Measurements from ENCODE around the gene ASB10. TPM values are rescaled to one million over a fixed set of nuclear protein-coding genes. Genes with fewer than 3 reads are reported as not detected.

The ASB10 gene
- total RNA-seq, 2 donors from 2014 or later, result not detected

DNA sequence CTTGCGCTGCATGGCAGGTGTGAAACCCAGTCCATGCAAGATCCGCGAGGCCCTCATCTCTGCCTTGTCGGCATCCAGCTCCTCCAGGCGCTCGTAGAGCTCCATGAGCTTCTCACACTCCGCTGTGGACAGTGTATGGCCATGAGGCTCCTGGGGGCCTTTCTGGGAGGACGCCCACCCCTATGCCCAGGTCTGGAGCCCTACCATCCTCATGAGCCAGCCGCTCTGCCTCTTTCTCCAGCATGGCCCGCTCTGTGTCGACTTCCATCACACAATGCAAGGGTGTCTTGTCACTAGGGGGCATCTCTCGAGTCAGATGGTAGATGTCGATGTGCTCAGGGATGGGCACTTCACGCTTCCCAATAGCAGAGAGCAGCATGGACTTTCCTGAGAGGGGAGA, 36.7 kb upstream of the ASB10 start:
- Histone ChIP-seq H3K9me3 (no peaks in the 10 kb centered on the region), H3K27ac (no peak overlapping the region), H3K36me3 (peaks cover 7 to 12% of the 10 kb centered on the region in 2 donors), H3K27me3 (replicated peaks; ENCODE audit: insufficient read depth) (no peaks in the 10 kb centered on the region), H3K4me1 (replicated peaks) (peaks cover 6% of the 10 kb centered on the region), H3K4me3 (no peak overlapping the region)
- TF ChIP-seq POLR2AphosphoS5 (IDR thresholded peaks at IDR 0.05) (no peak), CTCF (IDR thresholded peaks at IDR 0.05) (no peak), POLR2A (IDR thresholded peaks at IDR 0.05) (no peak)
- intact Hi-C loops (cut with DNase I), result no loop called here
- no peak for DNase-seq (ENCODE audit: low spot score)
- 91% methylated on average over 14 of the region's 14 CpGs for WGBS

DNA sequence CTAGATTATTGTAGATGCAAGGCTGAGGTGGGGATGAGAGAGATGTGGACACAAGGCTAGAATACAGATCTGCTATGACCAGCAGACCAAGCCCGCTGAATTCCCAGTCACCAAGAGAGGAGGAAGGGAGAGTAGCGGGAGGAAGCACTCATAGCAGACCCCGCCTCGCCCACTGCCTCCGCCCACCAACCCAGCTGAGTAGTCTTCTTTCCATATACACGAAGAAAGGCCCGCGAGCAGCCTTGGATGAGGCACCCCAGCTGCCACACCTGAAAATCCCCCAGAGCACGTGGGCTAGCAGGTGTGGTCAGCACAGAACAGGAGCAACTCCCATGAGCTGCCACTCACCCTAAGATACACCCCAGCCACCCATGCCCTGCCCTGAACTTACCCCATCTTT, 31.1 kb upstream of the ASB10 start:
- H3K4me3 ChIP-seq, result no peak overlapping the region
- DNase-seq (ENCODE audit: low spot score), result no peak
- H3K27ac ChIP-seq, result no peak overlapping the region
- no peaks in the 10 kb centered on the region for H3K27me3 ChIP-seq (replicated peaks; ENCODE audit: insufficient read depth)
- TF ChIP-seq POLR2AphosphoS5 (IDR thresholded peaks at IDR 0.05) (no peak), POLR2A (IDR thresholded peaks at IDR 0.05) (no peak), CTCF (IDR thresholded peaks at IDR 0.05) (no peak)
- H3K9me3 ChIP-seq, result no peaks in the 10 kb centered on the region
- no peaks in the 10 kb centered on the region for H3K4me1 ChIP-seq (replicated peaks)
- H3K36me3 ChIP-seq, result peaks cover 2 to 10% of the 10 kb centered on the region in 2 donors
- WGBS, result 85% methylated on average over 9 of the region's 9 CpGs
- intact Hi-C loops (cut with DNase I), result no loop called here

GRCh38 chr7:151215396-151215795, 28.3 kb upstream of the ASB10 start:
- 93% methylated on average over 5 of the region's 5 CpGs for WGBS
- no peaks in the 10 kb centered on the region for H3K4me1 ChIP-seq (replicated peaks)
- intact Hi-C loops (cut with DNase I), result no loop called here
- TF ChIP-seq POLR2AphosphoS5 (IDR thresholded peaks at IDR 0.05) (no peak), POLR2A (IDR thresholded peaks at IDR 0.05) (no peak), CTCF (IDR thresholded peaks at IDR 0.05) (no peak)
- H3K9me3 ChIP-seq, result no peaks in the 10 kb centered on the region
- DNase-seq (ENCODE audit: low spot score), result no peak
- peaks cover 0 to 6% of the 10 kb centered on the region in 2 donors for H3K36me3 ChIP-seq
- H3K27me3 ChIP-seq (replicated peaks; ENCODE audit: insufficient read depth), result no peaks in the 10 kb centered on the region
- no peak overlapping the region for H3K27ac ChIP-seq
- no peak overlapping the region for H3K4me3 ChIP-seq

- Histone ChIP-seq H3K4me3 (no peak overlapping the region), H3K27me3 (replicated peaks; ENCODE audit: insufficient read depth) (no peaks in the 10 kb centered on the region), H3K9me3 (no peaks in the 10 kb centered on the region), H3K27ac (no peak overlapping the region), H3K4me1 (replicated peaks) (no peaks in the 10 kb centered on the region), H3K36me3 (peaks cover 0 to 6% of the 10 kb centered on the region in 2 donors)
- intact Hi-C loops (cut with DNase I), result no loop called here
- DNase-seq (ENCODE audit: low spot score), result no peak
- no peak for TF ChIP-seq CTCF (IDR thresholded peaks at IDR 0.05)
- TF ChIP-seq POLR2AphosphoS5 (IDR thresholded peaks at IDR 0.05), result no peak
- no peak for TF ChIP-seq POLR2A (IDR thresholded peaks at IDR 0.05)
- WGBS, result 90% methylated on average over 3 of the region's 3 CpGs
These were observed 26.8 kb upstream of the ASB10 start for GRCh38 chr7:151213826-151214225.

DNA sequence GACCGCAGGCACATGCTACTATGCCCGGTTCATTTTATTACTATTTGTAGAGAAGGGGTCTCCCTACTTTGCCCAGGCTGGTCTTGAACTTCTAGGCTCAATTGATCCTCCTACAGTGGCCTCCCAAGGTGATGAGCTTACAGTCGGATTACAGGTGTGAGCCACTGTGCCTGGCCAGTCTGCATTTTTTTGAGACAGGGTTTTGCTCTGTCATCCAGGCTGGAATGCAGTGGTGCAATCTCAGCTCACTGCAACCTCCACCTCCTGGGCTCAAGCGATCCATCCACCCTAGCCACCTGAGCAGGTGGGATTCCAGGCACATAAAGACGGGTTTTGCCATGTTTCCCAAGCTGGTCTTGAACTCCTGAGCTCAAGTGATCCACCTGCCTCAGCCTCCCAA, 25.6 kb upstream of the ASB10 start:
- TF ChIP-seq POLR2A (IDR thresholded peaks at IDR 0.05), result no peak
- no peak for TF ChIP-seq CTCF (IDR thresholded peaks at IDR 0.05)
- no peak for TF ChIP-seq POLR2AphosphoS5 (IDR thresholded peaks at IDR 0.05)
- intact Hi-C loops (cut with DNase I), result no loop called here
- Histone ChIP-seq H3K36me3 (peaks cover 0 to 6% of the 10 kb centered on the region in 2 donors), H3K4me1 (replicated peaks) (no peaks in the 10 kb centered on the region), H3K27ac (no peak overlapping the region), H3K9me3 (no peaks in the 10 kb centered on the region), H3K27me3 (replicated peaks; ENCODE audit: insufficient read depth) (no peaks in the 10 kb centered on the region), H3K4me3 (no peak overlapping the region)
- 81% methylated on average over 5 of the region's 5 CpGs for WGBS
- DNase-seq (ENCODE audit: low spot score), result no peak

Measured in prostate gland (tissue), 2 donors.